ENCODE measurements around the gene ERMARD. TPM values are rescaled to one million over a fixed set of nuclear protein-coding genes. Genes with fewer than 3 reads are reported as not detected.

ERMARD gene
- total and polyA plus RNA-seq, 2 experiments from 2014 or later: 15.6 to 22.0 TPM

GRCh38 chr6:169780571-169781091, 29.2 kb downstream of the ERMARD start:
- Histone ChIP-seq H3K4me1 (ENCODE audit: insufficient read depth) (no peaks in the 10 kb centered on the region), H3K4me3 (no peak overlapping the region), H3K4me2 (ENCODE audit: unreplicated experiment) (no peak overlapping the region), H4K20me1 (ENCODE audit: insufficient read depth) (no peaks in the 10 kb centered on the region), H3K9me2 (ENCODE audit: insufficient read depth) (no peaks in the 10 kb centered on the region), H3F3A (ENCODE audit: insufficient read depth) (no peaks in the 10 kb centered on the region), H3K27ac (no peak overlapping the region), H3K9me3 (ENCODE audit: low read depth) (no peaks in the 10 kb centered on the region), H3K79me2 (ENCODE audit: insufficient read depth) (no peaks in the 10 kb centered on the region), H2AFZ (no peak overlapping the region), H3K9ac (no peak overlapping the region), H3K27me3 (replicated peaks; ENCODE audit: insufficient read depth) (no peaks in the 10 kb centered on the region), H3K36me3 (ENCODE audit: low read depth) (peaks cover 7% of the 10 kb centered on the region; the same call in 1 of the 2 replicates)
- in situ Hi-C loops (cut with MboI): no loop called here
- no peak for DNase-seq
- TF ChIP-seq EZH2phosphoT487 (IDR thresholded peaks at IDR 0.05; ENCODE audit: insufficient read depth, low read depth): no peak
- TF ChIP-seq EZH2 (IDR thresholded peaks at IDR 0.05; ENCODE audit: insufficient read depth, poor library complexity, severe bottlenecking): no peak
- WGBS, 2 experiments (ENCODE audit: low coverage in 1 of 2, low lambda C conversion rate in 2 of 2, missing lambda C conversion rate in 2 of 2): 88 to 94% methylated on average over 11 of the region's 11 CpGs

GRCh38 chr6:169782966-169783365, 31.5 kb downstream of the ERMARD start:
- Histone ChIP-seq H3K4me3 (no peak overlapping the region), H3K4me2 (ENCODE audit: unreplicated experiment) (no peak overlapping the region), H3K27ac (no peak overlapping the region), H3K9me2 (ENCODE audit: insufficient read depth) (no peaks in the 10 kb centered on the region), H2AFZ (no peak overlapping the region), H3K9ac (no peak overlapping the region), H3F3A (ENCODE audit: insufficient read depth) (no peaks in the 10 kb centered on the region), H3K27me3 (replicated peaks; ENCODE audit: insufficient read depth) (no peaks in the 10 kb centered on the region), H3K36me3 (ENCODE audit: low read depth) (peaks cover 7% of the 10 kb centered on the region; the same call in 1 of the 2 replicates), H3K79me2 (ENCODE audit: insufficient read depth) (no peaks in the 10 kb centered on the region), H4K20me1 (ENCODE audit: insufficient read depth) (no peaks in the 10 kb centered on the region), H3K4me1 (ENCODE audit: insufficient read depth) (no peaks in the 10 kb centered on the region), H3K9me3 (ENCODE audit: low read depth) (no peaks in the 10 kb centered on the region)
- TF ChIP-seq EZH2 (IDR thresholded peaks at IDR 0.05; ENCODE audit: insufficient read depth, poor library complexity, severe bottlenecking): no peak
- no peak for TF ChIP-seq EZH2phosphoT487 (IDR thresholded peaks at IDR 0.05; ENCODE audit: insufficient read depth, low read depth)
- 90 to 95% methylated on average over 8 of the region's 8 CpGs for WGBS, 2 experiments (ENCODE audit: low coverage in 1 of 2, low lambda C conversion rate in 2 of 2, missing lambda C conversion rate in 2 of 2)
- in situ Hi-C loops (cut with MboI): no loop called here
- DNase-seq: no peak

DNA sequence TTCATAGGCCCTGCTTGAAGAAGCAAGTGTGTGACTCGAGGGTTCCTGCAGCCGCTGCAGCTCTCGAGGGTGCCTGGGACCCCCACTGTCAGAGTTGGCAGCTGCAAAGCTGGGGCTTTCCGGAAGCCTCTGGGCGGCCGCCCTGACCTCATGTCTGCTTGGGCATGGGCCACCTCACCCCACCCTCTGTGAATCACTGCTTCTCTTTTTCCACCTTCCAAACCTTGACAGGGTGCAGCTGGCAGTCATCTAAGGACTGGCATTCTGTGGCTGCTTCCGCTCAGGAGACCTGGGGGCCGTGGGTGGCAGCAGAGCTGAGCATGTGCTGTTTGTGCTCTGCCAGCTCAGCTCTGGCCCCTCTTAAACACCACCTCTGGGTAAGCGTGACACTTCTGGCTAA, 32.0 kb downstream of the ERMARD start:
- in situ Hi-C loops (cut with MboI): no loop called here
- Histone ChIP-seq H3K27ac (no peak overlapping the region), H3K9me2 (ENCODE audit: insufficient read depth) (no peaks in the 10 kb centered on the region), H3K9me3 (ENCODE audit: low read depth) (no peaks in the 10 kb centered on the region), H3K4me2 (ENCODE audit: unreplicated experiment) (no peak overlapping the region), H3K4me3 (no peak overlapping the region), H3K4me1 (ENCODE audit: insufficient read depth) (no peaks in the 10 kb centered on the region), H3K27me3 (replicated peaks; ENCODE audit: insufficient read depth) (no peaks in the 10 kb centered on the region), H4K20me1 (ENCODE audit: insufficient read depth) (no peaks in the 10 kb centered on the region), H2AFZ (no peak overlapping the region), H3F3A (ENCODE audit: insufficient read depth) (no peaks in the 10 kb centered on the region), H3K79me2 (ENCODE audit: insufficient read depth) (no peaks in the 10 kb centered on the region), H3K36me3 (ENCODE audit: low read depth) (peaks cover 7% of the 10 kb centered on the region; the same call in 1 of the 2 replicates), H3K9ac (no peak overlapping the region)
- peak; percentile 25 for DNase-seq
- TF ChIP-seq EZH2phosphoT487 (IDR thresholded peaks at IDR 0.05; ENCODE audit: insufficient read depth, low read depth) (no peak), EZH2 (IDR thresholded peaks at IDR 0.05; ENCODE audit: insufficient read depth, poor library complexity, severe bottlenecking) (no peak)
- WGBS, 2 experiments (ENCODE audit: low coverage in 1 of 2, low lambda C conversion rate in 2 of 2, missing lambda C conversion rate in 2 of 2): 60 to 65% methylated on average over 9 of the region's 9 CpGs

GRCh38 chr6:169783971-169784820, 32.8 kb downstream of the ERMARD start:
- H3K4me1 ChIP-seq (ENCODE audit: insufficient read depth): no peaks in the 10 kb centered on the region
- no peak for DNase-seq
- no peaks in the 10 kb centered on the region for H3K27me3 ChIP-seq (replicated peaks; ENCODE audit: insufficient read depth)
- H2AFZ ChIP-seq: no peak overlapping the region
- H3K9me3 ChIP-seq (ENCODE audit: low read depth): no peaks in the 10 kb centered on the region
- H3K79me2 ChIP-seq (ENCODE audit: insufficient read depth): no peaks in the 10 kb centered on the region
- H4K20me1 ChIP-seq (ENCODE audit: insufficient read depth): no peaks in the 10 kb centered on the region
- H3K9me2 ChIP-seq (ENCODE audit: insufficient read depth): no peaks in the 10 kb centered on the region
- no peak overlapping the region for H3K9ac ChIP-seq
- WGBS, 2 experiments (ENCODE audit: low coverage in 1 of 2, low lambda C conversion rate in 2 of 2, missing lambda C conversion rate in 2 of 2): 89 to 91% methylated on average over 22 to 23 of the region's 23 CpGs
- no peak overlapping the region for H3K4me2 ChIP-seq (ENCODE audit: unreplicated experiment)
- TF ChIP-seq EZH2 (IDR thresholded peaks at IDR 0.05; ENCODE audit: insufficient read depth, poor library complexity, severe bottlenecking) (no peak), EZH2phosphoT487 (IDR thresholded peaks at IDR 0.05; ENCODE audit: insufficient read depth, low read depth) (no peak)
- in situ Hi-C loops (cut with MboI): no loop called here
- H3K36me3 ChIP-seq (ENCODE audit: low read depth): peaks cover 7% of the 10 kb centered on the region; the same call in 1 of the 2 replicates
- H3K27ac ChIP-seq: no peak overlapping the region
- H3K4me3 ChIP-seq: no peak overlapping the region
- no peaks in the 10 kb centered on the region for H3F3A ChIP-seq (ENCODE audit: insufficient read depth)
